HG03571 (cell line): ENCODE results near the gene CACNA2D3.
"Not testable (repeated sequence)": the region's sequence is repeated elsewhere in the genome, so short reads cannot be mapped to it uniquely, and the experiment has no call there.

Source experiments
- ATAC-seq: cut with Tn5 transposase; IDR thresholded peaks from one replicate; pipeline ENCODE4 v1.9.1; 2021; ENCODE audit not compliant: unreplicated experiment

Gene CACNA2D3

GRCh38 chr3:55091381-55092225 is 969.3 kb downstream of the CACNA2D3 start:
- ATAC-seq: no peak

GRCh38 chr3:55094676-55095075 is 972.3 kb downstream of the CACNA2D3 start:
- no peak for ATAC-seq

GRCh38 chr3:55097441-55097840 is 975.1 kb downstream of the CACNA2D3 start:
- ATAC-seq: no peak

GRCh38 chr3:55105647-55106046 is 983.3 kb downstream of the CACNA2D3 start:
- ATAC-seq: no peak

- no peak for ATAC-seq
These were observed 984.8 kb downstream of the CACNA2D3 start for GRCh38 chr3:55107187-55107586.

- not testable (repeated sequence) for ATAC-seq
These were observed 989.6 kb downstream of the CACNA2D3 start for GRCh38 chr3:55111906-55112305.

GRCh38 chr3:55118451-55118850 is 996.1 kb downstream of the CACNA2D3 start:
- ATAC-seq: no peak

GRCh38 chr3:55119268-55119667 is 996.9 kb downstream of the CACNA2D3 start:
- ATAC-seq: no peak

GRCh38 chr3:55122312-55122711 is 1000.0 kb downstream of the CACNA2D3 start:
- no peak for ATAC-seq
